Activated T-helper 2 cell treated with anti-CD3 and anti-CD28 coated beads, Interferon-gamma antibody, Interleukin-2, Interleukin-4, amounts not matched to agents 10 μg/mL and 5 μg/mL and 100 μg/mL, durations not matched to agents 14 hours and 24 hours and 36 hours (primary cell): ENCODE data around the gene MKI67. TPM values are rescaled to one million over a fixed set of nuclear protein-coding genes. Genes with fewer than 3 reads are reported as not detected.

Source experiments
- DNase-seq: peaks from one replicate; pipeline ENCODE4 v3.0.0; 2021; ENCODE audit warnings: low spot score
- H3K27ac Mint-ChIP-seq: one replicate; pipeline ENCODE4 v1.8.0; 2021; ENCODE audit warnings: mixed read lengths
- H3K27me3 Mint-ChIP-seq: one replicate; pipeline ENCODE4 v1.8.0; 2021; ENCODE audit warnings: low read depth, mixed read lengths
- H3K36me3 Mint-ChIP-seq: one replicate; pipeline ENCODE4 v1.8.0; 2021; ENCODE audit warnings: low read depth, mixed read lengths
- H3K4me1 Mint-ChIP-seq: one replicate; pipeline ENCODE4 v1.8.0; 2021; ENCODE audit warnings: low read depth, mixed read lengths
- H3K4me3 Mint-ChIP-seq: one replicate; pipeline ENCODE4 v1.8.0; 2021; ENCODE audit warnings: low read depth, mild to moderate bottlenecking, moderate library complexity, mixed read lengths
- H3K9me3 Mint-ChIP-seq: one replicate; pipeline ENCODE4 v1.8.0; 2021; ENCODE audit warnings: mixed read lengths
- intact Hi-C: fragments of 100-400 bp; cut with micrococcal nuclease; formaldehyde crosslinking; loops from one replicate; pipeline ENCODE4 v1.15.1; 2023
- total RNA-seq: library from RNA; stranded (reverse); gene quantifications from 2 replicates; pipeline ENCODE4 v1.2.3, GENCODE V29; 2022

The MKI67 gene
- total RNA-seq, 1 donor from 2014 or later, result 163 TPM

- Mint-ChIP-seq H3K27me3 (no peaks in the 10 kb centered on the region), H3K4me1 (no peaks in the 10 kb centered on the region), H3K36me3 (peaks cover 29% of the 10 kb centered on the region), H3K9me3 (no peaks in the 10 kb centered on the region), H3K27ac (no peak overlapping the region), H3K4me3 (no peak overlapping the region)
- intact Hi-C loops, result no loop called here
- no peak for DNase-seq
These were observed 44.5 kb downstream of the MKI67 start for GRCh38 chr10:128081720-128082119.

GRCh38 chr10:128081222-128081621 lies 45.0 kb downstream of the MKI67 start:
- Mint-ChIP-seq H3K27me3 (no peaks in the 10 kb centered on the region), H3K9me3 (no peaks in the 10 kb centered on the region), H3K36me3 (peaks cover 31% of the 10 kb centered on the region), H3K27ac (no peak overlapping the region), H3K4me3 (no peak overlapping the region), H3K4me1 (no peaks in the 10 kb centered on the region)
- intact Hi-C loops, result no loop called here
- no peak for DNase-seq

- no peak for DNase-seq
- H3K4me1 Mint-ChIP-seq, result peaks cover 2% of the 10 kb centered on the region
- intact Hi-C loops, result no loop called here
- no peak overlapping the region for H3K4me3 Mint-ChIP-seq
- no peaks in the 10 kb centered on the region for H3K9me3 Mint-ChIP-seq
- no peaks in the 10 kb centered on the region for H3K27me3 Mint-ChIP-seq
- H3K36me3 Mint-ChIP-seq, result peaks cover 36% of the 10 kb centered on the region
- no peak overlapping the region for H3K27ac Mint-ChIP-seq
These were observed 45.6 kb downstream of the MKI67 start for GRCh38 chr10:128080641-128081040.

GRCh38 chr10:128080231-128080630 lies 46.0 kb downstream of the MKI67 start:
- no peak for DNase-seq
- Mint-ChIP-seq H3K4me1 (peaks cover 2% of the 10 kb centered on the region), H3K27ac (no peak overlapping the region), H3K36me3 (peaks cover 39% of the 10 kb centered on the region), H3K27me3 (no peaks in the 10 kb centered on the region), H3K4me3 (no peak overlapping the region), H3K9me3 (no peaks in the 10 kb centered on the region)
- intact Hi-C loops, result no loop called here

- Mint-ChIP-seq H3K27me3 (no peaks in the 10 kb centered on the region), H3K36me3 (peaks cover 49% of the 10 kb centered on the region), H3K9me3 (no peaks in the 10 kb centered on the region), H3K4me1 (peaks cover 11% of the 10 kb centered on the region), H3K27ac (no peak overlapping the region), H3K4me3 (no peak overlapping the region)
- intact Hi-C loops, result loop anchor here (1.0 kb wide), 1 partner anchor 72 kb away; no protein-coding TSS in a partner anchor
- DNase-seq, result no peak
These were observed 47.9 kb downstream of the MKI67 start for GRCh38 chr10:128078136-128078969.

GRCh38 chr10:128077155-128077875 lies 48.9 kb downstream of the MKI67 start:
- Mint-ChIP-seq H3K9me3 (no peaks in the 10 kb centered on the region), H3K27ac (no peak overlapping the region), H3K27me3 (no peaks in the 10 kb centered on the region), H3K4me1 (peaks cover 15% of the 10 kb centered on the region), H3K36me3 (peaks cover 56% of the 10 kb centered on the region), H3K4me3 (no peak overlapping the region)
- no peak for DNase-seq
- intact Hi-C loops, result no loop called here

- no peaks in the 10 kb centered on the region for H3K27me3 Mint-ChIP-seq
- no peak overlapping the region for H3K27ac Mint-ChIP-seq
- peaks cover 74% of the 10 kb centered on the region for H3K36me3 Mint-ChIP-seq
- intact Hi-C loops, result no loop called here
- H3K4me3 Mint-ChIP-seq, result no peak overlapping the region
- peaks cover 15% of the 10 kb centered on the region for H3K4me1 Mint-ChIP-seq
- no peak for DNase-seq
- no peaks in the 10 kb centered on the region for H3K9me3 Mint-ChIP-seq
These were observed 51.6 kb downstream of the MKI67 start for GRCh38 chr10:128074589-128074988.

GRCh38 chr10:128073890-128074289 lies 52.3 kb downstream of the MKI67 start:
- Mint-ChIP-seq H3K27me3 (no peaks in the 10 kb centered on the region), H3K4me1 (peaks cover 16% of the 10 kb centered on the region), H3K9me3 (no peaks in the 10 kb centered on the region), H3K36me3 (peaks cover 71% of the 10 kb centered on the region), H3K4me3 (no peak overlapping the region), H3K27ac (no peak overlapping the region)
- intact Hi-C loops, result no loop called here
- no peak for DNase-seq

- DNase-seq, result no peak
- peaks cover 16% of the 10 kb centered on the region for H3K4me1 Mint-ChIP-seq
- H3K27ac Mint-ChIP-seq, result no peak overlapping the region
- no peaks in the 10 kb centered on the region for H3K27me3 Mint-ChIP-seq
- no peak overlapping the region for H3K4me3 Mint-ChIP-seq
- peaks cover 70% of the 10 kb centered on the region for H3K36me3 Mint-ChIP-seq
- intact Hi-C loops, result no loop called here
- no peaks in the 10 kb centered on the region for H3K9me3 Mint-ChIP-seq
These were observed 53.1 kb downstream of the MKI67 start for GRCh38 chr10:128072941-128073645.

GRCh38 chr10:128072046-128072445 lies 54.2 kb downstream of the MKI67 start:
- peaks cover 21% of the 10 kb centered on the region for H3K4me1 Mint-ChIP-seq
- intact Hi-C loops, result no loop called here
- H3K36me3 Mint-ChIP-seq, result peaks cover 75% of the 10 kb centered on the region
- no peak overlapping the region for H3K4me3 Mint-ChIP-seq
- H3K27me3 Mint-ChIP-seq, result no peaks in the 10 kb centered on the region
- DNase-seq, result no peak
- H3K9me3 Mint-ChIP-seq, result peaks cover 3% of the 10 kb centered on the region
- no peak overlapping the region for H3K27ac Mint-ChIP-seq

- intact Hi-C loops, result no loop called here
- no peak overlapping the region for H3K27ac Mint-ChIP-seq
- H3K36me3 Mint-ChIP-seq, result peaks cover 76% of the 10 kb centered on the region
- no peaks in the 10 kb centered on the region for H3K27me3 Mint-ChIP-seq
- H3K4me3 Mint-ChIP-seq, result no peak overlapping the region
- peaks cover 27% of the 10 kb centered on the region for H3K4me1 Mint-ChIP-seq
- no peak for DNase-seq
- H3K9me3 Mint-ChIP-seq, result peaks cover 3% of the 10 kb centered on the region
These were observed 54.8 kb downstream of the MKI67 start for GRCh38 chr10:128071417-128071782.

GRCh38 chr10:128070721-128071416 lies 55.4 kb downstream of the MKI67 start:
- peaks cover 31% of the 10 kb centered on the region for H3K4me1 Mint-ChIP-seq
- peaks cover 3% of the 10 kb centered on the region for H3K9me3 Mint-ChIP-seq
- H3K36me3 Mint-ChIP-seq, result peaks cover 78% of the 10 kb centered on the region
- H3K27ac Mint-ChIP-seq, result no peak overlapping the region
- intact Hi-C loops, result no loop called here
- H3K27me3 Mint-ChIP-seq, result no peaks in the 10 kb centered on the region
- no peak overlapping the region for H3K4me3 Mint-ChIP-seq
- no peak for DNase-seq
